COLO668 (cell line): ENCODE results near the gene STARD3.

Source experiments
- DNase-seq: peaks from one replicate; lab custom pipeline; 2025; ENCODE audit not compliant: unreplicated experiment; lab: John Stamatoyannopoulos, UW

The STARD3 gene

DNA sequence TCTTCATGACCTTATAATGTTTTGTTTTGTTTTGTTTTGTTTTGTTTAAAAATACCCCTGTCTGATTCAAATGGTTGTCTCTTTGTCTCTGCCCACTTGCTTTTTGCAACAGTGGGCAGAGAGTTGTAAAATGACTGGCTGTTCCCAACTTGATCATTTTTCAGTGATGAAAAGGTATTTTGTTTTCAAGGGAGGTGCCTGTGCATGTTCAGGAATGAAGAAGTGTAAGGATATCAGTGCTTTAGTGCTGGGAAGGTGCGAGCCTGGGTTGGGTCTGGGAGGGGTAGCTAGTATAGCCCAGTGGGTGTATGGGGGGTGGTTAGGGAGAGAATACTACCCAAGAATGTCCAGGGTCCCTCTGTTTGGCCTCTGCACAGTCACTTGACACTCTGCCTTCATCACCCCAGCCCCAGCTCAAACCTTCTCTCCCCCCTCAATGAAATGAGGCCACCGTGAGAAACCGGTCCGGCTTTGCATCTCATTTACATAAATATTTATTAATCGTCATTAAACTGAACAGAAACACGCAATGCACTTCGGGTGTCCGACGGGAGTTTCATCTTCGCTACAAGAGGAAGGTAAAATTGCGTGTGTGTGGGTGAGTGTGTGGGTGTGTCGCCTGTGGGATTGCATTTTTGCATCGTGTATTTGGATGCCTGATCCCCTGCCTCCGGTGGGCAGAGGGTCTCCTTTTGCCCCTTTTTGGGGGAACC lies 33.5 kb upstream of the STARD3 start:
- no peak for DNase-seq

DNA sequence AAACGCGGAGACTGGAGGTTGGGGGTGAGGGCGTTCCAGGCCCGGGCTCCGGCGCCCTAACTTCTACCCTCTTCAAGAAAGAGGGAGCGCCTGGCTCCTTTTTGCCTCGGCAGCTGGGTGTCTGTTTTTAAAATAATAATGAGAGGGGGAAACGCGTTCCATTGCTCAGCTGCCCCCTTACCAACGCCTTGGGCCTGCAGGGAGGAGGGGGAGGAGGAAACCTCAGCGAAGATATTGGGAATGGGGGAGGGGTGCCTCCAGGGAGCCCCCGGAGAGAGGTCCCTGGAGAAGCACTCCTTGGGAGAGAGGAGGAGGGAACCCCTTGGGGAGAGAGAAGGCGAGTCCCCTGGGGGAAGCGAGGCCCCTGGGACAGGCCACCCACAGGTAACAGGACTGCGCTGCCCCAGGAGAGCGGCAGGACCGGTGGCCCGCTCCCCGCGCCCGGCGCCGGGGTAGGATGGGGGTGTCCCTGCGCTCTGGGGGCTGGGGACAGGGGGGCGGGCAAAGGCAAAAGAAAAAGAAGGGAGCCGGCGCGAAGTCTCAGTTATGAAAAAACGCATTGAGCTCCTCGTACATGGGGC lies 31.9 kb upstream of the STARD3 start:
- DNase-seq: no peak

DNA sequence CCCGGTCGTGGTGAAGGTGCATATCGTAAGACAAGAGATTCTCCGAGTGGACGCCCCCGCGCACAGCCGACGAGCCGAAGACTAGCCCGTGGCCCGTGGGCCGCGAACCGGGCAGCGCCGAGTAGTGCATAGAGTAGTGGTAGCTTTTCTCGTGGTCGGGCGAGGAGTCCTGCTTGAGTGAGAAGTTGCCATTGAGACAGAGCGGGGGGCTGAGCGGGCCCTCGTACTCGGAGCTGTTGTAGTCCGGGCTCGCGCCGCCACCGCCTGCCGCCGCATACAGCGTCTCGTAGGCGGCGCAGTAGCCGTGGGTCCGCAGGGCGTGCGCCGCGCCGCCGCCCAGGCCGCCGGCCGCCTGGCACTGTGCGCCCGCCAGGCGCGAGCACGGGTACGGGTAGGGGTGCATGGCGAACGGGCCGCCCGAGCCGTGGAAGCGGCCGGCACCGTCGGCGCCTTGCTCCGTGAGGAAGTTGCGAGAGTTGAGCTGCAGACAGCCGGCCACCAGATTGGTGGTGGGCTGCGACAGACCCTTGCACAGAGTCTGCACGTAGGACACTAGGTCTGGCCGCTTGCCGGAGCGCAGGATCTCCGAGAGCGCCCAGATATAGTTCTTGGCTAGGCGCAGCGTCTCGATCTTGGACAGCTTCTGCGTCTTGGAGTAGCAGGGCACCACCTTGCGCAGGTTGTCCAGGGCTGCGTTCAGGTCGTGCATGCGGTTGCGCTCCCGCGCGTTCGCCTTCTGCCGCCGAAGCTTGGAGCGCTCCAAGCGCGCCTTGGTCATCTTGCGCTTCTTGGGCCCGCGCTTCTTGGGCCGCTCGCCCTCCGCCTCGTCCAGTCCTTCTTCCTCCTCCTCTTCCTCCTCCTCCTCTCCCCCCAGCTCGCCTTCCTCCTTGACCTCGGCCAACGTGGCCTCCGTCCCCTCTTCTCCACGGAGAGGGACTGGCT lies 31.2 kb upstream of the STARD3 start:
- DNase-seq: peak; percentile 15

DNA sequence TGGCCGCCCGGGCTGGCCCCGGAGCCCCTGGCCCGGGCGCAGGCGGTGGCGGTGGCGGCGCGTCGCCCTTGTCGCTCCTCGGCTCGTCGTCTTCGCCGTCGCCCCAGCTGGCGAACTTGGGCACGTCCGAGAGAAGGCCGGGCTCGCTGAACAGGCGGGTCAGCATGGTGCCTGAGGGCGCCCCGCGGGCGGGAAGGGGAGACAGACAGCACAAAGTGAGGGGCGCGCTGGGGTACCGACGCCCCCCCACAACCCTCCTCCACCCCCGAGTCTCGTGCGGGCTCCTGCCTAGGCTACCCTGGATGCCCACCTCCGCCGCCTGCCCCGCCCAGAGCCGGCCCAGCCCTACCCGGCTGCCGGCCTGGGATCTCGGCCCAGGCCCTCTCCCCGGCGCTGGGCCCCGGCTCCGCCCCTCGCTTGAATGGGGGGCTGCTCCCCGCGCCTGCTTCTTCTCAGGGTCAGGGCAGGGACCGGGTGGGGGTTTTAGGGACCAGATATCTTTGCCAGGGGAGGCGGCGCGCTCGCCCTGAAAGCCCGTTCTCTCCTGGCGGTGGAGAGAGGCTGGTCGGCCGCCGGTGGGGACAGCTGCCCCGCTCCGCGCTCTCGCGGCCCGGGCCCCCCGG lies 30.4 kb upstream of the STARD3 start:
- no peak for DNase-seq

DNA sequence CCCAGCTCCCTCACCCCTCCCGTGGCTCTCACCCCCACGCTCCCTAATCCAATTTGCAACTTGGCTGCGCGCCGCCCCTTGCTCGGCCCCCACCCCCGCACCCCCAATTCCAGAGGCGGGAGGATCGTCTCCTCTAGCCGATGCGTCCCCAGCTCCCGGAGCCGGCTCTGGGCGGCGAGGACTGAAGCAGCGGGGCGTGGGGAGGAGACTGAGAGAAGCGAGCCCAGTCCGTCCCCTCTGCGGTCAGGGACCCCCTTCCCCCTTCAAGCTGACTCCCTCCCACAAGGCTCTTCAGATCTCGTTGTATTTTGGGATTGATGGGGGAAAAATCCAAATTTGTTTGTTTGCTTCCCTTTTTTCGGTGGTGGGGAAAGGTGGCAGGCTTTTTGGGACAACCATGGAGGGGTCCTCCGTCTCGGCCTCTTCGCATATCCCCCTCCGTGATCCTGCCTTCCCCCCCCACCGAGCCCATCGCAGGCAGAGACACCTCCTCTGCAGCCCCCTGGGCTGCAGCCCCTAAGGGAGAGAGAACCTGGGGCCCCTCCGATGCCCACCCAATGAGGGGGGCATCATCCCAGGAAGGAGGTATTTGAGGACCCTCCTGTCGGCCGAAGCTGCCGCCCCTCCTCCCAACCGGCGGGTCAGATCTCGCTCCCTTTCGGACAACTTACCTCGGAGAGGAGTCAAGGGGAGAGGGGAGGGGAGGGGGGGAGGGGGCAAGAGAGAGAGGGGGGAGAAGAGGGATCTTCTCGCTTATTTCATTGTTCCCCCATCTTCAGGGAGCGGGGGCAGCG lies 29.7 kb upstream of the STARD3 start:
- DNase-seq: no peak

DNA sequence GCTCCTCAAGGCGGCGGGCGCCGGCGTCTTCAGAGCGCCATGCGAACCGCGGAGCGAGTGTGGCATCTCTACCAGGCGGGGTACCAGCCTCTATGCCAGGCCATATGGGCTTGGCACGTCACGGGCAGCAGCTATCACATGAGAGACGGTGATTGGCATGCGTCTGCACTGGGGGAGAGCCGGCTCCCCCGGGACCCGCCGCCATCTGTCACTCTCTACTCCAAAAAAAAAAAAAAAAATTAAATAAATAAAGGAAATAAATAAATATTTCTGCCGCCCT lies 29.2 kb upstream of the STARD3 start, which contains the start of gene NEUROD2:
NEUROD2 (minus strand) TSS at position 70 of the 280 bp plus-strand sequence. CDS start 1,321 bp downstream, outside the sequence.
- DNase-seq: no peak

DNA sequence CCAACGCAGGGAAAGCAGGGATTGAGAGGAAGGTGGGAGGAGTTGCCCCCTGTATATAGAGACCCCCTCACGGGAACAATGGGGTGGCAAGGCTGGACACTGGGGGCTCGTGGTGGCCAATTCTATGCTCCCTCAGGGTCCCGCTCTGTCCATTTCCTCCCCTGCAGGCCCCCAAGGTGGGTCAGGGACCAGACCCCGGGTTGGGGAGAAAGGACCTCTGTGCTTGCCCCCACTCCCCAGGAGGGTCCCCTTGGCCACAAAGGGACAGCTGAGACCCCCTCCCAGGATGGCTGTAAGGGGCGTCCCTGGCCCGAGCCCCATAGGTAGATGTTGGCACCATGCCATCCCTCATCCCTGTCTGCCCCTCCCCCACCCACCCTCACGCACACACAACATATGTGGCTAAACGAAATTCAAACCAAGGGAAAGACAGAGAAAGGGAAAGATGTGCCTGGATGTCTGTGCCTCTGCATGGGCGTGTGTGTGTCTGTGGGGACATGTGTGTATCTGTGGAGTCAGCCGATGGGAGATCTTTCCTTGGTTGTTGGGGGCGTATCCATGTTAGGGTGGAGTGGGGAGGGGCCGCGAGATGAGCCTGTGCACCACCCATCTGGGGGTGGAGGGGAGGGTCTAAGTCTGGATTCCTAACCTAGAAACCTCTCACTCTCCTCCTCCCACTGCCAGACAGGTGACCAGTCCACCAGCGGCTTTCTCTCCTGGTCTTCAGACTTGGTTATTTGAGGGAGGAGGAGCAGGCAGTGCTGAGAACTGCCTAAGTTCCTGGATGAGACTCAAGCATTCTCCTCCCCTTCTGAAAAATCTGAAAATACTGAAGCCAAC lies 28.6 kb upstream of the STARD3 start:
- no peak for DNase-seq

DNA sequence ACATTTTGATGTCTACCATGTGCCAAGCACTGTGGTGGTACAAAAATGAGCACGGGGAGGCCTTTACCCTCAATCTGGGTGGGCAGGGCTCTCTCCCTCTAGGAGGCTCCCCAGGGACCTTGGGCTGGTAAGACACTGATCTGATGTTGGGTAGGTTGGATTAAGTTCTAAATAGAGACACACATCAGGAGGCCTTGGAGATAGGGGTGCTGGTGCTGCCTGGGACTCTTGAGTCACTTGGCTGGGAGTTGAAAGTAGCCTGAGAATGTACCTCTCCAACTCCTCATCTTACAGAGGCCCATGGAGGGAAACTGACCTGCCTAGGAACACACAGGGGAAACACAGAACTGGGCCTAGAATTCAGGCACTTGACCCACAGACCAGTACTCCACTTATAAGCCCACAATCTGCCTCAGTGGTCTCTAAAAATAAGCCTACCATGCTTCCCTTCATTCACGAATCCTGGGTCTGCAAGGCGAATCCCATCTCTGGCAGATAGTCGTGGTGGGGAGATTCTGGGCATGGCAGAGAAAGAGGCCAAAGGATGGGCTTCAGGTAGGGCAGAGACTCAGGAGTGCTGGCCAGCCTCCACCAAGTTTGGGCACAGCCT lies 27.4 kb upstream of the STARD3 start:
- no peak for DNase-seq

DNA sequence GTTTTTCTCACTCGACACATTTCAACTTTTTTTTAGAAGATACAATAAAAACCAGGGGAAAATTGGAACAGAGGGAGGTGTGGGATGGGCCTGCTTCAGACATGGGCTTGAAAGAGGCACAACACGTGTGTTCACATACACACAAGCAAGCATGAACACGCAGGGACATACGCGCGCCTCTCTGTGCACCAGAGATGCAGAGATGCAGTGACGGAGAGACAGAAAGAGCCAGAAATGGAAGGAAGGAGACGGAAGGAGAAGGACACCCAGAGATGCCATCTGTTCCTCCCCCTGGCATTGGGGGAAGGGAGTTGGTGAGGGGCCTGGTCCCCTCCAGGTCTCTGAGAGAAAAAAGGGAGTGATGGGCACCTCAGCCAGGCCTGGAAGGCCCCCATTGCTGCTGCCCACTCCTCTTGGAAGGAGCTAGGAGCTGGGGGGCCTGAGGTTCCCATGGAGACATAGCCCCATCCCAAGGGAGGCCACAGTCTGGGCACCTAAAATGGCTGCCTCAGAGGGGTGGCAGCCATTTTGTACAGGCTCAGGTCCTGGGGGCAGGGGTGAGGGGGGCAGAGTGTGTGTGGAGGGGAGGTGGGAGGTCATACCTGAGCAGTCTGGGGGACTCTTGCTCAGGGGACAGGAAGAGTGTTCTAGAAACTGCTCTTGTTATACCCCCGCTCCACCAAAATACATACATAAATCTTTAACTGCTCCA lies 25.4 kb upstream of the STARD3 start:
- DNase-seq: no peak

DNA sequence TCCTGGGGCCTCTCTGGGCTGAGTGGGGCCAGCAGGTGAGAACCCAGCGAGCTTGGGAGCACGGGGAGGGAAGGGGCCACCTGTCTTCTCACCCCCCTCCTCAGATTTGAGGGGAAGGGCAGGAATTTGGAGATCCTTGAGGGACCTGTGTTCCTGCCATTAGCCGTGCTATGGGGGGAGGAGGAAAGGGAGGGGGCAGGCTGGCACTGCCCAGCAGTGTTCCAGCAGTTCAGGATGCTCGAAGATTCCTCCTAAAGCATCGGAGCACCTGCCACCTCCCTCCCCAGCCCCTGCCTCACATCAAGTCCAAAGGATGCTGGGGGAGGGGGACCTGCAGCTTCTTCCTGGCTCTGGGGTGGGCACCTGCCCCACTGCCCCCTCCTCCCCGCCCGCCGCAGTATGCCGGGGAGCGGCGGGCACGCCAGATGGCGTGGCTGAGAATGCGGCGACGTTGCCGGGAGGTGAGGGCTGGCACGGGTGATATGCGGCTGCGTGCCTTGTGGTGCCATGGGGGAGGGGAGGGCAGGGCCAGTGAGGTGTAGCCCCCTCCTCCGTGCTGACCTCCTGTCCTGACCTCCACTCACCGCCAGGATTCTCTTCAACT lies 24.6 kb upstream of the STARD3 start:
- no peak for DNase-seq

DNA sequence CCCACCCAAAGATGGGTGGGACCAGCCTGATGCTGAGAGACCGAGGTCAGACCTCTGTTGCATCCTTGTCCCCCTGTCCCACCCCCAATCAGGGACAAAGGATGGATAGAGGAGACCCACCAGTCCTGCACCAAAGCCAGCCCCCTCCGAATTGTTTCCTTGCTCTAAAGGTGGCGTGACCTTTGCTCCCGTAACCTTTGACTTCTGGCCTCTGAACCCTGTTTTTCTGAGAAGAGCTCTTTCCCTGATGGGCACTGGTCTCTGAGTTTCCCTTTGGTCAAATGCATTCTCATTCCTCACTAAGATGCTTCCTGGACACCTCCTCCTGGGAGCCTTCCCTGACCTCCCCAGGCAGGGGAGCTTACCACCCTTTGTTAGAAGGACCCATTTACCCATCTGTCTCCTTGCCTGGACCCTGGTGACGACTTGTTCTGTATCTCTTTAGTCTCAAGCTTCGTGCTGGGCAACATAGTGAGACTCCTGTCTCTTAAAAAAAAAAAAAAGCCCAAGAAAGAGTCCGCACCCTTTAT lies 23.9 kb upstream of the STARD3 start:
- DNase-seq: no peak

DNA sequence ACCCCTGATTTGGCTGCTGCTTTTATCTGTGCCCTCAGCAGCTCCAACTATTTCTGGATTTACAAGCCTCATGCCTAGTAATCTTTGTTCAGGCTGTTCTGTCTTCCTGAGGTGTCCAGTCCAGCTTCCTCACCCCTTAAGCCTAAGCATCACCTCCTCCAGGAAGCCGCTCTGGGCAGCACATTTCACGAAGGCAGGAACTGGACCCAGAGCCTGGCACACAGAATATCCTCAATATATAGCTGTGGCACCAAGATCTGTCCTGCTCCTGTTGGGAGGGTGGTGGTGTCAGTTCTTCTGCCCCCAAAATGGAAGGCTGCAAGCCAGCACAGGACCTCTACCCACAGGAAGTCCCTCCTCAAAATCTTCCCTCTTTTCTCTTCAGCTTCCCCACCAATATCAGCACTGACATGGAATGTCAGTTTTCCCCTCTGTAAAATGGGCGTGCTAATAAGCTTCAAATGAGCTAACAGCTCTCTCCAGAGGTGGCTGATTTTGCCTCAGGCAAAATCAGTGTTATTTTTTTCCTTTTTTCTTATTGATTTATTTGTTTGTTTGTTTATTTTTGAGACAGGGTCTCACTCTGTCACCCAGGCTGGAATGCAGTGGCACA lies 22.3 kb upstream of the STARD3 start:
- DNase-seq: no peak

DNA sequence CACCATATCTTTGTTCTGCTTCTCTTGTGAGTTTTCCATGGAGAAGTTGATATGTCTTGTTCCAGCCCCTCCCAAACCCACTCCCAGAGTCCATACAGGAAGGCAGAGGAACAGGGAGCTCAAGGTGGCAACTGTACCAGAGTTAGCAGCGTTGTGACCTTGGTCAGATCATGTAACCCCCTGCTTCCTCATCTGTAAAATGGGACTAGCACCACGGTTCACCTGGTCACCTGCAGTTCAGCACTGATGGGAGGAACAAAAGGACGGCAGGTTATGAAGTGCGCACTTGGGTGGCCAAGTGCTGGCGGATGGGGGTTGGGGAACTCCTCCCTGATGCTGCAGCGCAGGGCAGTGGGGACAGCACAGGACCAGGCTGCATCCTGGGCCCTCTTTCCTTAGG lies 21.5 kb upstream of the STARD3 start:
- DNase-seq: no peak

DNA sequence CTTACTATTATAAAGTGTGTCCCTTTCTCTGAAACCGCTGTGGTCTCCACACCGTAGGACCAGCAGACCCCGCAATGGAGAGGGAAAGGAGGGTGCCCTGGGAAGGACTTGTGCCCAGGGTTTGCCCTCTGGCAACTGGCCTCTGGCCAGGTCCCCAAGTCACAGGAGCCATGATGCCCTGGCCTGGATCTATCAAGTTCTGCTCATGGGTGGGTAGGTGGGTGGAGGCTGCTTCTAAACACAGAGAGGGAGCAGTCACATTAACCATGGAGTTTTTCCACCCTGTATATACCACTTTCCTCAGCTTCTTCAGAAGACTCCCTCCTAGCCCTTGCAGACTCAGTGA lies 19.9 kb upstream of the STARD3 start:
- DNase-seq: no peak

DNA sequence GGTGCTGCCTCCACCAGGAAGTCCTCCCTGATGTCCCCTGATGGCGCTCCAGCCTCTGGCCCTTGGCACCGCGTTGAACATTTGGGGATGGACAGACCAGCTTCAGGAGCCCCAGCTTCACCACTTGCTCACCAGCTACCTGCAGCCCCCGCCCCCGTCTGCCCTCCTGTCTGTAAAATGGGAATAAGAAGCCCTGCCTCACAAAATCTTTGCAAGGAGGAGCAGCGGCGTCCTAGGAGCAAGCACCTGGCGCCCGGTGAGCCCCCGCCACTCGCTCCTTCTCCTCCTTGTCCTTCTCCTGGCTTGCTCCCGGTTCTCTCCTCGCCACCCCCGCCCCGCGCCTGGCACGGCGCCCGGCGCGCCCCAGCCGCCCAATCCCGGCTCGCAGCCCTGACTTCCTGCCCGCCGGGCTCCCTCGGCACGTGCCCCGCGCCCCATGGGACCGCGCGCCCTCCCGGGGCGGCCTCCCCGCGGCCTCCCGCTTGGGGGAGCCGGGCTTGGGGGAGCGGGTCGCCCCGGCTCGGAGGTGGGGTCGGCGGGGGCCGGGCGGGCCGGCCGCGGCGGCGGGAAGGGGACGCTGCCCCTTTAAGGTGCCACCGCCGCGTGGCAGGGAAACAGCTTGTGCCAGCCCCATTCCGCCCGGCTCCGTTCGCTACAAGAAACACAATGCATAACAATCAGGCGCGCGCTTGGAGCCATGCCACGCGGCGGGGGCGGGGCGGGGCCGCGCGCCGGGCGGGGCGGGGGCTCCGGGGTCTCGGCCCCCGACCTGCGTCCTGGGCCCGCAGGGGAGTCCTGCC lies 19.3 kb upstream of the STARD3 start:
- peak; percentile 84 for DNase-seq

DNA sequence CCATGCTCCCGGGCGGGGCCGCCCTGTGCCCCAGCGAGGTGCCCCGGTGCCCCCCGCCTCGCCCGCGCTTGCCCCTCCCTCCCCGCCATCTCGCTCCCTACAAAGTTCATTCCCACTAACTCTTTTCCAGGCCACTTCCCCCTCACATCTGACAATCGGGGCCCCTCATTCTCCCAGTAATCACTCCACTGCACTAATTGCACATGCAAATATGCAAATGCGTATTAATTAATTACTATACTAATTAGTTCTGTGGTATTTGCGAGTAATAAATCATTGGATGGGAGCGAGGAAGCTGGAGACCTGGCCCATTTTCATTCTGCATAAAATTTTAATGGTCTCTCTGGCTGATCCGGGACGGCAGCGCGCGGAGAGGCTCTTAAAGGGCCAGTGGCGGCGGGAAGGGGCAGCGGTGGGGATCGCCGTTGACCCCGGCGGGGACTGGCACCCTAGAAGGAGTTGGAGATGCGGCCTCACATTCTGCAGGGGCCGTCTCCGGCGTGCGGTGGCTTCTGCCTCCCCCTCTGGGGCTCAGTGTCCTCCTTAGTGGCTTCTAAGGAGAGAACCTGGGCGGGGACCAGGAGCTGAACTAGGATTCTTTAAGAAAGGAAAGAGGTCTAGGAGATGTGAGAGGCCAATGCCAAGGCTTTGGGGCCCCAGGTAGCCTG lies 18.6 kb upstream of the STARD3 start:
- DNase-seq: peak; percentile 29
